ENCODE measurements around the gene MSRB1.

DNA sequence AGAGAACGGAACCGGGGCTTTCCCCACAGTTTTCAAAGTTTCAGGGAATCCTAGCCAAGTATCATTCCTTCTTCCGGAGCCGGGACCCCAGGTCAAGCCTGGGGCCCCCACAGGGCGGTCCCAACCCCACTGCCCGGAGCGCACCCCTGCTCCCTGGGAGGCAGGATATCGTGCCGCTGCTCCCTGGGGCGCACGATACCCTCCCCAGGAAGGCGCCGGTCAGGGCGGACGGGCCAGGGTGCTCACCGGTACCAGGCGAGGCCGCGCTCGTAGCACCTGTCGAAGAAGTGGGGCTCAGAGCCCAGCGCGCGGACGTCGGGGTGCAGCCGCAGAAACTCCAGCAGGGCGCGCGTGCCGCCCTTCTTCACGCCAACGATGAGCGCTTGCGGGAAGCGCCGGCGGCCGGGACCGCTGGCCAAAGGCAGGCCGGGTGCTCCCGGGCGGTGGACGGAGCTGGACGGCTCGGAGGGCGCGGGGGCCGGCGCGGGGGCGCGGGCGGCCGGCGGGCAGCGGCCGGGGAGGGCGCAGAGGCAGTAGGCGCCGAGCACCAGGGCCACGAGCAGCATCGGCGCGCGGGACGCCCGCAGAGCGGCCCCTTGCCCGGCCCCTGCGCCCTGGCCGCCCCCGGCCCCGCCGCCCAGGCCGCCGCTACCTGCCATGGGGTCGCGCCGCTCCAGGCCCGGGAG lies 25.2 kb downstream of the MSRB1 start:
- TF ChIP-seq, protein P1, sequence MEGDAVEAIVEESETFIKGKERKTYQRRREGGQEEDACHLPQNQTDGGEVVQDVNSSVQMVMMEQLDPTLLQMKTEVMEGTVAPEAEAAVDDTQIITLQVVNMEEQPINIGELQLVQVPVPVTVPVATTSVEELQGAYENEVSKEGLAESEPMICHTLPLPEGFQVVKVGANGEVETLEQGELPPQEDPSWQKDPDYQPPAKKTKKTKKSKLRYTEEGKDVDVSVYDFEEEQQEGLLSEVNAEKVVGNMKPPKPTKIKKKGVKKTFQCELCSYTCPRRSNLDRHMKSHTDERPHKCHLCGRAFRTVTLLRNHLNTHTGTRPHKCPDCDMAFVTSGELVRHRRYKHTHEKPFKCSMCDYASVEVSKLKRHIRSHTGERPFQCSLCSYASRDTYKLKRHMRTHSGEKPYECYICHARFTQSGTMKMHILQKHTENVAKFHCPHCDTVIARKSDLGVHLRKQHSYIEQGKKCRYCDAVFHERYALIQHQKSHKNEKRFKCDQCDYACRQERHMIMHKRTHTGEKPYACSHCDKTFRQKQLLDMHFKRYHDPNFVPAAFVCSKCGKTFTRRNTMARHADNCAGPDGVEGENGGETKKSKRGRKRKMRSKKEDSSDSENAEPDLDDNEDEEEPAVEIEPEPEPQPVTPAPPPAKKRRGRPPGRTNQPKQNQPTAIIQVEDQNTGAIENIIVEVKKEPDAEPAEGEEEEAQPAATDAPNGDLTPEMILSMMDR (IDR thresholded peaks at IDR 0.05 in 2 of 3, conservative IDR thresholded peaks at IDR 0.05 in 1 of 3; ENCODE audit: borderline replicate concordance in 1 of 3, insufficient read depth in 1 of 3, low read depth in 2 of 3, low read length in 2 of 3) = no peak
- TF ChIP-seq EGR1 (IDR thresholded peaks at IDR 0.05; ENCODE audit: low read depth) (no peak), EZH2 (IDR thresholded peaks at IDR 0.05) (no peak), POLR2A (IDR thresholded peaks at IDR 0.05; ENCODE audit: borderline replicate concordance, extremely low read depth, insufficient read depth, insufficient read length) (no peak), RAD21 (IDR thresholded peaks at IDR 0.05; ENCODE audit: low read depth) (no peak), ZNF274 (IDR thresholded peaks at IDR 0.05; ENCODE audit: low read depth, low read length) (no peak), POLR2AphosphoS5 (IDR thresholded peaks at IDR 0.05; ENCODE audit: low read depth, low read length) (no peak), YY1 (IDR thresholded peaks at IDR 0.05; ENCODE audit: extremely low read depth, insufficient replicate concordance, low read depth, low read length) (no peak), EZH2phosphoT487 (IDR thresholded peaks at IDR 0.05; ENCODE audit: borderline replicate concordance) (no peak), SIN3A (IDR thresholded peaks at IDR 0.05; ENCODE audit: low read depth) (no peak), FOSL1 (IDR thresholded peaks at IDR 0.05; ENCODE audit: low read depth) (no peak)
- TF ChIP-seq, protein P2, sequence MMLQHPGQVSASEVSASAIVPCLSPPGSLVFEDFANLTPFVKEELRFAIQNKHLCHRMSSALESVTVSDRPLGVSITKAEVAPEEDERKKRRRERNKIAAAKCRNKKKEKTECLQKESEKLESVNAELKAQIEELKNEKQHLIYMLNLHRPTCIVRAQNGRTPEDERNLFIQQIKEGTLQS (IDR thresholded peaks at IDR 0.05) = no peak
- TF ChIP-seq, protein P3, sequence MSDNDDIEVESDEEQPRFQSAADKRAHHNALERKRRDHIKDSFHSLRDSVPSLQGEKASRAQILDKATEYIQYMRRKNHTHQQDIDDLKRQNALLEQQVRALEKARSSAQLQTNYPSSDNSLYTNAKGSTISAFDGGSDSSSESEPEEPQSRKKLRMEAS (IDR thresholded peaks at IDR 0.05) = no peak
- TF ChIP-seq, protein P4, sequence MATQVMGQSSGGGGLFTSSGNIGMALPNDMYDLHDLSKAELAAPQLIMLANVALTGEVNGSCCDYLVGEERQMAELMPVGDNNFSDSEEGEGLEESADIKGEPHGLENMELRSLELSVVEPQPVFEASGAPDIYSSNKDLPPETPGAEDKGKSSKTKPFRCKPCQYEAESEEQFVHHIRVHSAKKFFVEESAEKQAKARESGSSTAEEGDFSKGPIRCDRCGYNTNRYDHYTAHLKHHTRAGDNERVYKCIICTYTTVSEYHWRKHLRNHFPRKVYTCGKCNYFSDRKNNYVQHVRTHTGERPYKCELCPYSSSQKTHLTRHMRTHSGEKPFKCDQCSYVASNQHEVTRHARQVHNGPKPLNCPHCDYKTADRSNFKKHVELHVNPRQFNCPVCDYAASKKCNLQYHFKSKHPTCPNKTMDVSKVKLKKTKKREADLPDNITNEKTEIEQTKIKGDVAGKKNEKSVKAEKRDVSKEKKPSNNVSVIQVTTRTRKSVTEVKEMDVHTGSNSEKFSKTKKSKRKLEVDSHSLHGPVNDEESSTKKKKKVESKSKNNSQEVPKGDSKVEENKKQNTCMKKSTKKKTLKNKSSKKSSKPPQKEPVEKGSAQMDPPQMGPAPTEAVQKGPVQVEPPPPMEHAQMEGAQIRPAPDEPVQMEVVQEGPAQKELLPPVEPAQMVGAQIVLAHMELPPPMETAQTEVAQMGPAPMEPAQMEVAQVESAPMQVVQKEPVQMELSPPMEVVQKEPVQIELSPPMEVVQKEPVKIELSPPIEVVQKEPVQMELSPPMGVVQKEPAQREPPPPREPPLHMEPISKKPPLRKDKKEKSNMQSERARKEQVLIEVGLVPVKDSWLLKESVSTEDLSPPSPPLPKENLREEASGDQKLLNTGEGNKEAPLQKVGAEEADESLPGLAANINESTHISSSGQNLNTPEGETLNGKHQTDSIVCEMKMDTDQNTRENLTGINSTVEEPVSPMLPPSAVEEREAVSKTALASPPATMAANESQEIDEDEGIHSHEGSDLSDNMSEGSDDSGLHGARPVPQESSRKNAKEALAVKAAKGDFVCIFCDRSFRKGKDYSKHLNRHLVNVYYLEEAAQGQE (IDR thresholded peaks at IDR 0.05; ENCODE audit: low read depth) = no peak

Data from HCT116 (cell line).